ENCODE measurements around the gene CXXC5. TPM values are rescaled to one million over a fixed set of nuclear protein-coding genes. Genes with fewer than 3 reads are reported as not detected.
"Not testable (repeated sequence)": the region's sequence is repeated elsewhere in the genome, so short reads cannot be mapped to it uniquely, and the experiment has no call there.

Gene CXXC5
- total and polyA plus RNA-seq, 2 of the 4 experiments (the other 2 are of a cell fraction): 24.9 to 35.7 TPM

GRCh38 chr5:139601948-139602347 lies 46.2 kb upstream of the CXXC5 start:
- H3K56ac ChIP-seq (ENCODE audit: extremely low read depth, insufficient read depth, low read length); ATAC-seq (ENCODE audit: low read depth); H4K91ac ChIP-seq (ENCODE audit: insufficient read depth, low read depth, low read length); H3K4me1 ChIP-seq (ENCODE audit: control insufficient read depth, insufficient read depth, low read length); H2AK9ac ChIP-seq (replicated peaks; ENCODE audit: low read depth, low read length, poor library complexity); H3K9me3 ChIP-seq (ENCODE audit: control insufficient read depth, insufficient read depth, low read length); dilution Hi-C loops (cut with HindIII; ENCODE audit: low sequenced_read_pairs, unreplicated experiment); H3K4me3 ChIP-seq (ENCODE audit: insufficient read depth, low read depth, low read length); H3K14ac ChIP-seq (replicated peaks; ENCODE audit: low read depth, low read length); intact Hi-C loops (cut with micrococcal nuclease); H3K27me3 ChIP-seq (ENCODE audit: control insufficient read depth, insufficient read depth, low read length); DNase-seq; H3K23ac ChIP-seq (ENCODE audit: low read depth, low read length); H2BK20ac ChIP-seq (ENCODE audit: low read depth, low read length); H3K18ac ChIP-seq (ENCODE audit: low read depth, low read length); H2BK120ac ChIP-seq (ENCODE audit: low read depth, low read length); H3K4me2 ChIP-seq (ENCODE audit: low read depth, low read length); H4K8ac ChIP-seq (ENCODE audit: low read depth in 2 of 2, low read length in 2 of 2); POLR2A ChIA-PET (ENCODE audit: unreplicated experiment); CTCF ChIA-PET; H4K5ac ChIP-seq (ENCODE audit: low read depth, low read length); H2AFZ ChIP-seq (replicated peaks; ENCODE audit: low read length, poor library complexity); H2BK15ac ChIP-seq (ENCODE audit: low read depth, low read length); H3K27ac ChIP-seq (ENCODE audit: insufficient read depth, low read length); H3K9me1 ChIP-seq (ENCODE audit: insufficient read depth, low read length); H2AK5ac ChIP-seq (ENCODE audit: low read depth, low read length); H3K9ac ChIP-seq (ENCODE audit: low read depth, low read length); BruUV-seq (replicated peaks); H3K4ac ChIP-seq (ENCODE audit: low read depth, low read length); in situ Hi-C loops (cut with MboI; ENCODE audit: low sequenced_read_pairs); H2BK5ac ChIP-seq (ENCODE audit: low read depth, low read length, poor library complexity, severe bottlenecking): not testable (repeated sequence)
- Histone ChIP-seq H3K36me3 (ENCODE audit: control insufficient read depth, insufficient read depth, low read length) (peaks cover 27% of the 10 kb centered on the region), H3K79me1 (ENCODE audit: low read depth in 1 of 2, low read length in 2 of 2) (peaks cover 11 to 64% of the 10 kb centered on the region in 2 experiments), H4K20me1 (ENCODE audit: insufficient read depth, low read length) (peaks cover 19% of the 10 kb centered on the region)
- WGBS, 2 experiments (ENCODE audit: extremely low coverage in 2 of 2, insufficient read length in 1 of 2): 97% methylated on average over 5 of the region's 9 CpGs; no CpG with 5 or more reads in 1 of the 2 experiments

All from IMR-90 (cell line).